ENCODE data around the gene RNASE9.
"Not testable (repeated sequence)": the region's sequence is repeated elsewhere in the genome, so short reads cannot be mapped to it uniquely, and the experiment has no call there.

GRCh38 chr14:20506276-20506675 is 54.6 kb downstream of the RNASE9 start:
- TF ChIP-seq, protein P1, sequence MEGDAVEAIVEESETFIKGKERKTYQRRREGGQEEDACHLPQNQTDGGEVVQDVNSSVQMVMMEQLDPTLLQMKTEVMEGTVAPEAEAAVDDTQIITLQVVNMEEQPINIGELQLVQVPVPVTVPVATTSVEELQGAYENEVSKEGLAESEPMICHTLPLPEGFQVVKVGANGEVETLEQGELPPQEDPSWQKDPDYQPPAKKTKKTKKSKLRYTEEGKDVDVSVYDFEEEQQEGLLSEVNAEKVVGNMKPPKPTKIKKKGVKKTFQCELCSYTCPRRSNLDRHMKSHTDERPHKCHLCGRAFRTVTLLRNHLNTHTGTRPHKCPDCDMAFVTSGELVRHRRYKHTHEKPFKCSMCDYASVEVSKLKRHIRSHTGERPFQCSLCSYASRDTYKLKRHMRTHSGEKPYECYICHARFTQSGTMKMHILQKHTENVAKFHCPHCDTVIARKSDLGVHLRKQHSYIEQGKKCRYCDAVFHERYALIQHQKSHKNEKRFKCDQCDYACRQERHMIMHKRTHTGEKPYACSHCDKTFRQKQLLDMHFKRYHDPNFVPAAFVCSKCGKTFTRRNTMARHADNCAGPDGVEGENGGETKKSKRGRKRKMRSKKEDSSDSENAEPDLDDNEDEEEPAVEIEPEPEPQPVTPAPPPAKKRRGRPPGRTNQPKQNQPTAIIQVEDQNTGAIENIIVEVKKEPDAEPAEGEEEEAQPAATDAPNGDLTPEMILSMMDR (IDR thresholded peaks at IDR 0.05) = not testable (repeated sequence)
- not testable (repeated sequence) for TF ChIP-seq POLR2A (IDR thresholded peaks at IDR 0.05)

Measured in ovary (tissue), 3 donors.